Measurements from ENCODE around the gene HAUS8. TPM values are rescaled to one million over a fixed set of nuclear protein-coding genes. Genes with fewer than 3 reads are reported as not detected.

HAUS8 gene
- total and polyA plus RNA-seq, 2 of the 4 experiments (the other 2 are of a cell fraction), result 3.4 to 14.2 TPM

GRCh38 chr19:17086120-17086519, 10.9 kb upstream of the HAUS8 start:
- no TSS peak for BruUV-seq (replicated peaks)
- H2BK5ac ChIP-seq (ENCODE audit: low read depth, low read length, poor library complexity, severe bottlenecking), result no peak overlapping the region
- WGBS, 2 experiments (ENCODE audit: extremely low coverage in 2 of 2, insufficient read length in 1 of 2), result 90% methylated on average over 12 of the region's 14 CpGs; no CpG with 5 or more reads in 1 of the 2 experiments
- H4K20me1 ChIP-seq (ENCODE audit: insufficient read depth, low read length), result peaks cover 82% of the 10 kb centered on the region
- H2AFZ ChIP-seq (replicated peaks; ENCODE audit: low read length, poor library complexity), result no peak overlapping the region
- in situ Hi-C loops (cut with MboI; ENCODE audit: low sequenced_read_pairs), result no loop called here
- TF ChIP-seq MXI1 (IDR thresholded peaks at IDR 0.05; ENCODE audit: borderline replicate concordance, low read depth, low read length), result no peak
- TF ChIP-seq CHD1 (IDR thresholded peaks at IDR 0.05; ENCODE audit: low read depth, low read length), result no peak
- TF ChIP-seq ELK1 (IDR thresholded peaks at IDR 0.05; ENCODE audit: borderline replicate concordance, low read depth, low read length), result no peak
- TF ChIP-seq BHLHE40 (IDR thresholded peaks at IDR 0.05; ENCODE audit: low read depth, low read length), result no peak
- TF ChIP-seq SMC3 (IDR thresholded peaks at IDR 0.05; ENCODE audit: low read depth, low read length), result no peak
- TF ChIP-seq RAD21 (IDR thresholded peaks at IDR 0.05; ENCODE audit: low read length), result no peak
- TF ChIP-seq CEBPB (IDR thresholded peaks at IDR 0.05; ENCODE audit: low read depth, low read length), result no peak
- no peak for TF ChIP-seq FOS (IDR thresholded peaks at IDR 0.05; ENCODE audit: low read depth, low read length)
- no peak for TF ChIP-seq NFE2L2 (IDR thresholded peaks at IDR 0.05; ENCODE audit: low read depth, low read length)
- no peak for TF ChIP-seq POLR2A (IDR thresholded peaks at IDR 0.05; ENCODE audit: low read depth, low read length)
- no peak for ATAC-seq (ENCODE audit: low read depth)
- no peak overlapping the region for H3K14ac ChIP-seq (replicated peaks; ENCODE audit: low read depth, low read length)
- no peak overlapping the region for H2BK15ac ChIP-seq (ENCODE audit: low read depth, low read length)
- CTCF ChIA-PET, result interaction anchor here (0.6 to 0.8 kb wide), 2 partner anchors 9 to 617 kb away, joined by 3 read pairs; no protein-coding TSS in a partner anchor
- H3K27me3 ChIP-seq (ENCODE audit: control insufficient read depth, insufficient read depth, low read length), result no peaks in the 10 kb centered on the region
- H3K4ac ChIP-seq (ENCODE audit: low read depth, low read length), result no peak overlapping the region
- H4K8ac ChIP-seq (ENCODE audit: low read depth in 2 of 2, low read length in 2 of 2), result no peak overlapping the region
- no peak overlapping the region for H4K5ac ChIP-seq (ENCODE audit: low read depth, low read length)
- no peak overlapping the region for H3K18ac ChIP-seq (ENCODE audit: low read depth, low read length)
- peaks cover 19 to 61% of the 10 kb centered on the region in 2 experiments for H3K79me1 ChIP-seq (ENCODE audit: low read depth in 1 of 2, low read length in 2 of 2)
- no peaks in the 10 kb centered on the region; the same call in 1 of the 2 replicates for H3K9me3 ChIP-seq (ENCODE audit: control insufficient read depth, insufficient read depth, low read length)
- no peak overlapping the region for H2AK5ac ChIP-seq (ENCODE audit: low read depth, low read length)
- H3K4me3 ChIP-seq (ENCODE audit: insufficient read depth, low read depth, low read length), result no peak overlapping the region
- H2BK120ac ChIP-seq (ENCODE audit: low read depth, low read length), result no peak overlapping the region
- H3K56ac ChIP-seq (ENCODE audit: extremely low read depth, insufficient read depth, low read length), result no peak overlapping the region
- dilution Hi-C loops (cut with HindIII; ENCODE audit: low sequenced_read_pairs, unreplicated experiment), result no loop called here
- DNase-seq, result no peak
- no peak overlapping the region for H3K4me2 ChIP-seq (ENCODE audit: low read depth, low read length)
- no peak overlapping the region for H4K91ac ChIP-seq (ENCODE audit: insufficient read depth, low read depth, low read length)
- no peak overlapping the region for H2AK9ac ChIP-seq (replicated peaks; ENCODE audit: low read depth, low read length, poor library complexity)
- no peak overlapping the region for H3K23ac ChIP-seq (ENCODE audit: low read depth, low read length)
- POLR2A ChIA-PET (ENCODE audit: unreplicated experiment), result no interaction called here
- no peak overlapping the region for H2BK20ac ChIP-seq (ENCODE audit: low read depth, low read length)
- peaks cover 22% of the 10 kb centered on the region for H3K36me3 ChIP-seq (ENCODE audit: control insufficient read depth, insufficient read depth, low read length)
- H3K27ac ChIP-seq (ENCODE audit: insufficient read depth, low read length), result no peak overlapping the region
- intact Hi-C loops (cut with micrococcal nuclease), result no loop called here
- peaks cover 23% of the 10 kb centered on the region for H3K4me1 ChIP-seq (ENCODE audit: control insufficient read depth, insufficient read depth, low read length)
- peaks cover 31% of the 10 kb centered on the region for H3K9me1 ChIP-seq (ENCODE audit: insufficient read depth, low read length)
- H3K9ac ChIP-seq (ENCODE audit: low read depth, low read length), result no peak overlapping the region
